Neural cell (in vitro differentiated cells): ENCODE measurements around the gene C4BPB. TPM values are rescaled to one million over a fixed set of nuclear protein-coding genes. Genes with fewer than 3 reads are reported as not detected.

Source experiments
- H2AFZ ChIP-seq: fragments of 200-600, 300-800 bp; sonication (generic), shearing (Covaris generic); 2 replicates; pipeline ENCODE4 v1.6.0; 2014; ENCODE audit warnings: low read depth, mild to moderate bottlenecking, antibody characterized with exemption, low read length, moderate library complexity
- H3F3A ChIP-seq: fragments of 200-600 bp; shearing (Covaris generic); 2 replicates; pipeline ENCODE4 v1.6.1; 2016; ENCODE audit warnings: mild to moderate bottlenecking, moderate library complexity, mixed read lengths, antibody characterized with exemption, low read length; ENCODE audit not compliant: insufficient read depth, poor library complexity, severe bottlenecking
- H3K27ac ChIP-seq: fragments of 200-600, 300-800 bp; sonication (generic), shearing (Covaris generic); 2 replicates; pipeline ENCODE4 v1.5.1; 2014; ENCODE audit warnings: mild to moderate bottlenecking, low read length, moderate library complexity
- H3K27me3 ChIP-seq: fragments of 300-800, 200-600 bp; sonication (generic), shearing (Covaris generic); 2 replicates; pipeline ENCODE4 v1.6.0; 2014; ENCODE audit warnings: mild to moderate bottlenecking, low read depth, low read length, moderate library complexity; ENCODE audit not compliant: insufficient read depth
- H3K36me3 ChIP-seq: fragments of 300-800, 200-600 bp; sonication (generic), shearing (Covaris generic); 2 replicates; pipeline ENCODE4 v1.5.1; 2014; ENCODE audit warnings: mild to moderate bottlenecking, antibody characterized with exemption, low read length, moderate library complexity; ENCODE audit not compliant: insufficient read depth
- H3K4me2 ChIP-seq: fragments of 300-800, 200-600 bp; sonication (generic), shearing (Covaris generic); 2 replicates; pipeline ENCODE4 v1.6.0; 2014; ENCODE audit warnings: mild to moderate bottlenecking, low read length
- H3K4me3 ChIP-seq: fragments of 300-800, 200-600 bp; sonication (generic), shearing (Covaris generic); 2 replicates; pipeline ENCODE4 v1.5.1; 2014; ENCODE audit warnings: mild to moderate bottlenecking, low read length, moderate library complexity
- H3K79me2 ChIP-seq: fragments of 200-600 bp; shearing (Covaris generic); replicated peaks from 2 replicates; pipeline ENCODE4 v1.6.0; 2014; ENCODE audit warnings: mild to moderate bottlenecking, low read length, moderate library complexity; ENCODE audit not compliant: insufficient read depth
- H3K9ac ChIP-seq: fragments of 300-800, 200-600 bp; sonication (generic), shearing (Covaris generic); 2 replicates; pipeline ENCODE4 v1.6.1; 2016; ENCODE audit warnings: mild to moderate bottlenecking, low read length, mixed read lengths
- H3K9me2 ChIP-seq: fragments of 200-600 bp; shearing (Covaris generic); 2 replicates; pipeline ENCODE4 v1.6.1; 2016; ENCODE audit warnings: mild to moderate bottlenecking, low read length, mixed read lengths; ENCODE audit not compliant: insufficient read depth
- H3K9me3 ChIP-seq: fragments of 200-600, 300-800 bp; sonication (generic), shearing (Covaris generic); 2 replicates; pipeline ENCODE4 v1.6.1; 2016; ENCODE audit warnings: mild to moderate bottlenecking, mixed run types, low read length, moderate library complexity, mixed read lengths
- H4K20me1 ChIP-seq: fragments of 200-600 bp; shearing (Covaris generic); 2 replicates; pipeline ENCODE4 v1.6.1; 2016; ENCODE audit warnings: mild to moderate bottlenecking, mixed run types; ENCODE audit not compliant: insufficient read depth
- CTCF ChIP-seq: fragments of 450-650 bp; IDR thresholded peaks from 2 replicates; pipeline ENCODE4 v1.5.1; 2014; ENCODE audit warnings: antibody characterized with exemption, mild to moderate bottlenecking, moderate library complexity; ENCODE audit not compliant: poor library complexity, severe bottlenecking
- EP300 ChIP-seq: fragments of 450-650 bp; conservative IDR thresholded peaks from 2 replicates; pipeline ENCODE4 v1.6.1; 2014; ENCODE audit warnings: antibody characterized with exemption, mild to moderate bottlenecking, moderate library complexity; ENCODE audit not compliant: poor library complexity, severe bottlenecking
- EZH2 ChIP-seq: fragments of 200-600, 300-800 bp; shearing (Covaris generic), sonication (generic); IDR thresholded peaks from 2 replicates; pipeline ENCODE4 v1.6.1; 2014; ENCODE audit warnings: antibody characterized with exemption, low read length, borderline replicate concordance, mild to moderate bottlenecking; ENCODE audit not compliant: insufficient read depth, poor library complexity, severe bottlenecking
- MXI1 ChIP-seq: fragments of 450-650 bp; conservative IDR thresholded peaks from 2 replicates; pipeline ENCODE4 v1.6.1; 2014; ENCODE audit warnings: antibody characterized with exemption, mild to moderate bottlenecking; ENCODE audit not compliant: poor library complexity, severe bottlenecking
- POLR2AphosphoS5 ChIP-seq: IDR thresholded peaks from 2 replicates; pipeline ENCODE4 v1.6.1; 2012
- RAD21 ChIP-seq: fragments of 450-650 bp; conservative IDR thresholded peaks from 2 replicates; pipeline ENCODE4 v1.6.1; 2014; ENCODE audit warnings: antibody characterized with exemption, mild to moderate bottlenecking, moderate library complexity
- REST ChIP-seq: IDR thresholded peaks from 2 replicates; pipeline ENCODE4 v1.6.1; 2012; ENCODE audit warnings: borderline replicate concordance
- SMC3 ChIP-seq: fragments of 450-650 bp; conservative IDR thresholded peaks from 2 replicates; pipeline ENCODE4 v1.6.1; 2014; ENCODE audit warnings: antibody characterized with exemption, mild to moderate bottlenecking, moderate library complexity; ENCODE audit not compliant: poor library complexity
- TAF1 ChIP-seq: IDR thresholded peaks from 2 replicates; pipeline ENCODE4 v1.6.1; 2012; ENCODE audit warnings: low read depth
- polyA plus RNA-seq: library from polyadenylated mRNA; depleted of rRNA; stranded (reverse); fragments of >200 nt; gene quantifications from 2 replicates; pipeline ENCODE4 v1.2.3, GENCODE V29; 2014

Gene C4BPB
- polyA plus RNA-seq, 1 donor from 2014 or later, result not detected

- Histone ChIP-seq H3K4me2 (no peak overlapping the region), H3K9ac (no peak overlapping the region), H3F3A (no peaks in the 10 kb centered on the region), H3K27me3 (no peaks in the 10 kb centered on the region), H3K4me3 (no peak overlapping the region), H3K27ac (no peak overlapping the region), H4K20me1 (no peaks in the 10 kb centered on the region), H2AFZ (no peak overlapping the region), H3K79me2 (no peaks in the 10 kb centered on the region), H3K9me2 (no peaks in the 10 kb centered on the region), H3K9me3 (peaks cover 7% of the 10 kb centered on the region), H3K36me3 (no peaks in the 10 kb centered on the region)
- TF ChIP-seq TAF1, result no peak
- no peak for TF ChIP-seq EP300
- TF ChIP-seq SMC3, result no peak
- no peak for TF ChIP-seq RAD21
- TF ChIP-seq CTCF, result no peak
- no peak for TF ChIP-seq REST
- TF ChIP-seq POLR2AphosphoS5, result no peak
- TF ChIP-seq MXI1, result no peak
- no peak for TF ChIP-seq EZH2
These were observed 35.7 kb downstream of the C4BPB start for GRCh38 chr1:207124389-207124788.

- no peaks in the 10 kb centered on the region for H3K79me2 ChIP-seq
- no peak overlapping the region for H3K9ac ChIP-seq
- no peak overlapping the region for H3K4me2 ChIP-seq
- H2AFZ ChIP-seq, result no peak overlapping the region
- H4K20me1 ChIP-seq, result no peaks in the 10 kb centered on the region
- H3K27ac ChIP-seq, result no peak overlapping the region
- H3K9me3 ChIP-seq, result peaks cover 7% of the 10 kb centered on the region
- no peaks in the 10 kb centered on the region for H3K36me3 ChIP-seq
- no peaks in the 10 kb centered on the region for H3F3A ChIP-seq
- H3K4me3 ChIP-seq, result no peak overlapping the region
- H3K27me3 ChIP-seq, result no peaks in the 10 kb centered on the region
- TF ChIP-seq MXI1, result no peak
- TF ChIP-seq EZH2, result no peak
- TF ChIP-seq EP300, result no peak
- no peak for TF ChIP-seq TAF1
- no peak for TF ChIP-seq RAD21
- no peak for TF ChIP-seq REST
- no peak for TF ChIP-seq POLR2AphosphoS5
- H3K9me2 ChIP-seq, result no peaks in the 10 kb centered on the region
These were observed 39.8 kb downstream of the C4BPB start for GRCh38 chr1:207128336-207128921.
